Sciatic nerve (tissue), 2 donors: ENCODE results near the gene DQX1. TPM values are rescaled to one million over a fixed set of nuclear protein-coding genes. Genes with fewer than 3 reads are reported as not detected.
"Not testable (repeated sequence)": the region's sequence is repeated elsewhere in the genome, so short reads cannot be mapped to it uniquely, and the experiment has no call there.

Experiments
- ATAC-seq: fragments of 200-7000 bp; cut with Tn5 transposase; one replicate; pipeline ENCODE4 v1.9.1; 2020; ENCODE audit warnings: mild to moderate bottlenecking, moderate library complexity
- DNase-seq: peaks from one replicate; pipeline ENCODE4 v3.0.0-alpha.2; 2020; ENCODE audit warnings: low spot score
- intact Hi-C: fragments of 100-400 bp; cut with DNase I; formaldehyde crosslinking; loops from one replicate; pipeline ENCODE4 v1.14.2; 2022
- total RNA-seq: library from RNA; stranded (reverse); fragmentation: NEBNext Ultra II Directional; extraction: Animal tissue kit (Norgen Biotek cat#: 25700); gene quantifications from one replicate; pipeline ENCODE4 v1.2.1, GENCODE V29; 2021
- donor health status: DM: no; HTN: no; CAD: no.
- donor health status: DM: no; HTN: no; CAD: no.

The DQX1 gene, protein sequence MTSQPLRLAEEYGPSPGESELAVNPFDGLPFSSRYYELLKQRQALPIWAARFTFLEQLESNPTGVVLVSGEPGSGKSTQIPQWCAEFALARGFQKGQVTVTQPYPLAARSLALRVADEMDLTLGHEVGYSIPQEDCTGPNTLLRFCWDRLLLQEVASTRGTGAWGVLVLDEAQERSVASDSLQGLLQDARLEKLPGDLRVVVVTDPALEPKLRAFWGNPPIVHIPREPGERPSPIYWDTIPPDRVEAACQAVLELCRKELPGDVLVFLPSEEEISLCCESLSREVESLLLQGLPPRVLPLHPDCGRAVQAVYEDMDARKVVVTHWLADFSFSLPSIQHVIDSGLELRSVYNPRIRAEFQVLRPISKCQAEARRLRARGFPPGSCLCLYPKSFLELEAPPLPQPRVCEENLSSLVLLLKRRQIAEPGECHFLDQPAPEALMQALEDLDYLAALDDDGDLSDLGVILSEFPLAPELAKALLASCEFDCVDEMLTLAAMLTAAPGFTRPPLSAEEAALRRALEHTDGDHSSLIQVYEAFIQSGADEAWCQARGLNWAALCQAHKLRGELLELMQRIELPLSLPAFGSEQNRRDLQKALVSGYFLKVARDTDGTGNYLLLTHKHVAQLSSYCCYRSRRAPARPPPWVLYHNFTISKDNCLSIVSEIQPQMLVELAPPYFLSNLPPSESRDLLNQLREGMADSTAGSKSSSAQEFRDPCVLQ
- total RNA-seq: not detected

DNA sequence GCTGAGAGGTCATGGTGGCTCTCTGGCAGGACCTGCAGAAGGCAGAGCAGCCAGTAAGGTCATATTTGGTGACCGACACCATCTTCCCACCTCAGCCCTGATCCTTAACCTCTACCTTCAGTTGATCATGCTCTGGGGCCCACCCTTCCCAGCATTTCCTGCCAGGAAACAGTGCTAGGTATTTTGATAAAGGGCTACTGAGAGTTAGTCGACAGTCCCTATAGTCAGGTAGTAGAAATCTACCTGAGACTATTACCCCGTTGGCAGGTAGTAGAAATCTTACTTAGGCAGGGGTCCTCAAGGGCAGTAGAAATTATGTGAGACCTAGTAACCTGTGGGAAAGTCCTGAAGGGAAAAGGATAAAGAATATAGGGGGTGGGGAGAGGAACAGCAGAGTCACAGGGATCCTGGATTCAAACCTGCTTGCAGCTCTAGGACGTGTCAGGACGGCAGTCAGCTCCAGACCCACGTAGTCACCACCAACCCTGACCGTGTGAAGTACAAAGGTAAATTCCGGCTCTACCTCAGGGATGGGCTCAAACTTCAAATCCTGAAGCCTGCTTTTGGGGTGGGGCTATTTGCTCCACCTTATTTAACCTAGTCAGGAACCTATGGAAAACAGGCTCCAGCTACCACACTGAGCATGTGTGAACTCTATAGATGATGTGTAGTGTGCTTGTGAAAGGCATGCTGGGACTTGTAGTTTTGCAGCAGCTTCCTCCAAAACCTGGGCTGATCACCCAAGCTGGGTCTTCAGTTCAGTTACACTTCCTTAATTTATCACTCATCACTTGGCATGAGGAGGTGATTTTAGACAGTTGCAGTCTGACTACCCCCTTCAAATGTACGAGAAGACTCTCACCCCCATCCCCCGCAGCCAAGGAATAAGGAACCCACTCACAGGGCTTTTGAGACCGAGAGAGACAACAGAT lies at the start of gene DQX1:
DQX1 (minus strand) TSS at position 515 of the 932 bp plus-strand sequence; CDS start at position 13, 502 bp downstream.
- DNase-seq (no peak), ATAC-seq (no peak)
- intact Hi-C loops: no loop called here

DNA sequence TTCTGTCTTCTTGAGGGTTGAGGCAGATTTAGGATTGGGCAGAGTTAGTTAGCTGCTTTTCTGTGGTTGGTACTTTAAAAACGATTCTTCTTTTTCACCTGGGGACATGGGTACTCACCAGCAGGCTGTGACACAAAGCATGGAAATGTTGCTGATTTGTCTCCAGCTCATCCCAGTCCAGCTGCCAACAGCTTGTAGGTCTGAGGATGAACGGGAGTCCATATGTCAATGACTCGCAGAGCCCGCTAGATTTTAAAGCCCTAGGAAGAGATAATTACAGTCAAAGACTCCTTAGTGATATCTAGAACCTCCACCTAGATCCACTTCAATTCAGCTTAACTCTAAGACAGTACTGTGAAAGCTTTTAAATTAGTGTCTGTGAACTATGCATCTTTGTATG lies 49.3 kb upstream of the DQX1 start:
- ATAC-seq (no peak), DNase-seq (no peak)
- intact Hi-C loops: no loop called here

DNA sequence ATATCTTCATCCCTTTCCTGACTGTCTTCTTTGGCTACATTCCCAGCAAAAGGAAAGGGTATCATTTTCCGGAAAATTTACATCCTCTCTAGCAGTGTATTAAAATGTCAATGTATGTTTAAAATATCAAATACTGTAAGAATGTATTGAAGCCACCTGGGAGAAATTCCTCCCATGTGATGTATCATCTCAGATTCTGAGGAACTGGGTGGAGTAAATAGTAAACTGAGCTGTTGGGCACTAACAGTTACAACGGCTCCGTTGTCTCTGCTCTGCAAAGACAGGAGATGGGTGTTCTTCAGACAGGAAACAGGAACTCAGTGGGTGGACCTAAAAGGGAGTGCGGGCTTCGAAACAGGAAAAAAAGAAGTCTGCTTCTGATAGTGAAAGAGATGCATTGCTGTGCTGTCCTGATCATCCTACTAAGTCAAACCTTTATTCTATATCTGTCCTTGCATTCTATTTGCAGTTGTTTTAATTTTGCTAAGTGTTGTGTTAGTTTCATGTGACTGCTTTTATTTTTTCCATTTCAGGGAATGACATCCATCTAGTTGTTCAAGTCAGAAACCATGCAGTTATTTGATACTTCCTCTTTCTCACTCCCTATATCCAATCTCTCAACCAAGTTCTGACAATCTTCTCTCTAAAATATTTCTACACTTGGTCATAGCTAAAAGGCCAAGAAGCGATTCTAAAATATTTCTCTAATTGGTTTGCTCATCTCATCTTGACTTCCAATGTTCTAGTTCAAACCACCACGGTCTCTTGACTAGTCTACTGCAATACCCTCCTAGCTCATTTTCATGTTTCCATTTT lies 47.9 kb upstream of the DQX1 start:
- ATAC-seq (no peak), DNase-seq (no peak)
- intact Hi-C loops: no loop called here

DNA sequence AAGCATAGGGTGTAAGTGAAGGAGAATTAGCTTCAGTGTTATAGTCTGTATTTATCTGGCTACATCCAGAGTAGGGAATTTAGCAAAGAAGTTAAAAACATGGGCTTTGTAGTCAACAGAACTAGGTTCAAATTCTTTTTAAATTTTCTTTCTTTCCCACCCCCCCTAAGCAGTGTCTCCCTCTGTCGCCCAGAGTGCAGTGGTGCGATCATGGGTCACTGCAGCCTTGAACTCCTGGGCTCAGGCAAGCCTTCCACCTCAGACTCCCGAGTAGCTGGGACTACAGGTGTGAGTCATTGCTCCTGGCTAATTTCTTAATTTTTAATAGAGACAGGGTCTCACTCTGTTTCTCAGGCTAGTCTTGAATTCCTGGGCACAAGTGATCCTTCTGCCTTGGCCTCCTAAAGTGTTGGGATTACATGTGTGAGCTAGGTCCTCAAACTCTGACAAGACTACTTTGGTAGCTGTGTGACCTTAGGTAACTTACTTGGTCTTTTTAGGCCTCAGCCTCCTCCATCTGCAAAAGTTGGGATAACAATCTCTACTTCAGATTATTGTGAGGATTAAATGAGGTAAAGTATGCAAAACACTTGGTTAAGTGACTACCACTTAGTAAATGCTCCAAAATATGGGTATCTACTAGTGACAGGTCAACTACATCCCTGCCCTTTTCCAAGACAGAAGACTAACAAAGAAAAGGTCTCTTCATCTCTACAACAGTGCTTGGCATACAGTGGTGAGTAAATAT lies 46.3 kb upstream of the DQX1 start:
- ATAC-seq: no peak
- DNase-seq: no peak
- intact Hi-C loops: no loop called here

DNA sequence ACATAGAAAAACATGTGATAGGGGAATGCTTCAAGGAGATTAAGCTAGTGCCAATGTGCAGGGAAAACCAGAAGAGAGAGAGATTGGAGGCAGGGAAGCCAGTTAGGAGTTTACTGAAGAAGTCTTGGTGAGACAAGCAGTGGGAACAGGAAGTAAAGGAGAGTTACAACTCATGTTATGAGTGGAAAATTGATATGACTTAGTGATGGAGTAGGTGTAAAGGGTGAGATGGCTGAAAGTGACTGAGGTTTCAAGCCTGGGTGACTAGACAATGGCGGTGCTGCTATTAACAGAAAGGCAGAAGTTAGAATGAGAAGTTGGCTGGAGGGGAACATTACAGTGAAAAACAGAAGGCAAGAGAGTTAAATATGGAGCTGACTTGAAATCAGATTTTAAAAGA lies 45.0 kb upstream of the DQX1 start:
- DNase-seq: no peak
- intact Hi-C loops: no loop called here
- no peak for ATAC-seq

DNA sequence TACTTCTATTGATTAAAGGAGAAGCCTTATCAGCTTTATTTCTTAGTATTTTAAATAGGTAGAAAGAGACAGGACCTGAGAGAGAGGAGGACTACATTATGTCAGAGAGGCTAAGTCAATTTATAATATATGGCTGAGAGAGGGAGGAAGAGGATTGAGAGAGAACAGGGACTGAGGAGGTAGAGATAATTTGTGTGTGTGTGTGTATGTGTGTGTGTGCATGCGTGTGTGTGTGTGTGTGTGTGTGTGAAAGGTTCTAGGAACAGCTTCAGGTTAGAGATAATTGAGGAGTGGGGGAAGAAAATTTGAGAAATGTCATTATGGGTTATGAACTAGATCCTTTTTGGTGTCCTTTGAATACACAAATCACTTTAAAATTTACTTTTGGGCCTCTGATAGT lies 43.7 kb upstream of the DQX1 start:
- no peak for ATAC-seq
- no peak for DNase-seq
- intact Hi-C loops: no loop called here

DNA sequence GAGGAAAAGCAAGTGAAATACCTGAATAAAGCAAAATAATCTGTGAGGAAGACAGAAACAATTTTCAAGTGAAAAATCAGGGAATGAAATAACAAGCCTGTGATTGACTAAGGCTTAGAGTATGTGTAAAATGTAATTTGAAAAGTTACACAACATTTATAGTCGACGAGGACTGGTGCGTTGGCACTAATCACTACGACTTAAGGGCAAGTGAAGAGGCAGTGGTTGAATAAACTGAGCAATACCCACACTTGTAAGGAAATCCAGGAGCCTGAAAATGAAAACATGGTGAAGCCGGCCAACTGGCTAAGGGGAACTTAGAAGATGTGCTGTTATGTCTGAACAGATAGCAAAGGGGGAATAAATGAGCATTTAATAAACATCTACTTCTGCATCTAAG lies 41.9 kb upstream of the DQX1 start:
- no peak for DNase-seq
- peak; percentile 61 for ATAC-seq
- intact Hi-C loops: no loop called here

DNA sequence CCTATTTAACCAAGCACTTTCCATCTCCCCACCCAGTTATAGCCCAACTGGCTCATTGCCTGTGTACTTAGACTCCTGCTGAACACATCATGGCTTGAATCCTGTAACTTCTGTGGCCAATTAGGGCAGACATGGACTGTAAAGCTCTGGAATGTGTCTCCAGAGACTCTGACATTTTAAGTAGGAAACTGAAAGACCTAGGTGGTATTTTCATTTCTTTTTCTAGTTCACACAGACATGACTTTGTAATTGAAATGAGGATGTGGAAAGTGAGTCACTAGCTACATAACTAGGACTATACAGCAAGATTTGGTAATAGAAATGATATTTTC lies 40.7 kb upstream of the DQX1 start:
- intact Hi-C loops: no loop called here
- ATAC-seq: peak; percentile 22
- DNase-seq: no peak

DNA sequence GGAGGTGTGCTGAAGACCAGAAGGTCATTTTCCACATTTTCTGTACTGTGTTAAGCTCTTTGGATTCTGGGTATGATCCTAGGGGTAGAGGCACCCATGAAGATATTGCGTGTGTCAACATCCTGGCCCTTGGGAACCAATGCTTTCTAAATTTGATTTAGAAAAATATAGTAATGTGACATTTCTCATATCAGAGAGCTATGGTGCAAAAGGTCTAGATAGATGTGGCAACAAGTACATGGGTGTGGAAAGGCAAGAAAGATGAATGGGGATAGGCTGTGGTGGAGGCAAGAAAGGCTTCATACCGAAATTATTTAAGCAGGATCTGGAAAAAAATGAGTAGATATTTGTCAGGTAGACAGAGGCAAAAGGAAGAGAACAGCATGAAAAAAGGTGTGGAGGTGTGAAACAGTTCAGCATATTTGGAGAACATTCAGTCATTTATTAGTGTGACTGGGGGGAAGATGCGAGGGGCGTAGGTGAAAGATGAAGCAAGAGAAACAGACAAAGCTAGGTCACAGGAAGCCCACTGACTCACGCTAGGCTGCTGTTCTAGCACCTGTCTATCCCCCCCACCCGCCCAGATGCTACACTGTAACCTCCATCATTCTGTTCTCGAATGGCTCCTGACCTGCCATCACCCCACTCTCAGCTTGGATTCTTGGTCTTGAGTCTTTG lies 40.2 kb upstream of the DQX1 start:
- intact Hi-C loops: no loop called here
- no peak for ATAC-seq

DNA sequence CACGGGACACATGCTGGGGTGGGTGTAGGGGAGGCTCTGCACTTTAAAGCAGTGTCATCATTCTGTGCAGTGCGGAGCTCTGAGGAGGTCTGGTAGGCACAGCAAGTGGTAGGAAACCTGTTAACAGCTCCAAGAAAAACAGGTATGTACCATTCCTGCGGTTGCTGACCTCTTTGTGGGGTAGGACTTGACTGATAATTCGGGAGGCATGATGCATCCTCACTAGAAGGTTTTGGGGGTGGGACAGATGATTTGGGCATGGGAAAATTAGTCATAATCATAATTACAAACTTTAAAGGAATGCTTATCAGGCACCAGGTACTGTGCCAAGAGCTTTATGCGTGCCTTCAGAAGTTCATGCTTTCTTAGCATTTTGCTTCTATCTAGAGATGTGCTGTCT lies 38.2 kb upstream of the DQX1 start:
- no peak for ATAC-seq
- DNase-seq: no peak
- intact Hi-C loops: no loop called here

More for the DNA sequence above, 40.2 kb upstream of the DQX1 start:
- no peak for DNase-seq

DNA sequence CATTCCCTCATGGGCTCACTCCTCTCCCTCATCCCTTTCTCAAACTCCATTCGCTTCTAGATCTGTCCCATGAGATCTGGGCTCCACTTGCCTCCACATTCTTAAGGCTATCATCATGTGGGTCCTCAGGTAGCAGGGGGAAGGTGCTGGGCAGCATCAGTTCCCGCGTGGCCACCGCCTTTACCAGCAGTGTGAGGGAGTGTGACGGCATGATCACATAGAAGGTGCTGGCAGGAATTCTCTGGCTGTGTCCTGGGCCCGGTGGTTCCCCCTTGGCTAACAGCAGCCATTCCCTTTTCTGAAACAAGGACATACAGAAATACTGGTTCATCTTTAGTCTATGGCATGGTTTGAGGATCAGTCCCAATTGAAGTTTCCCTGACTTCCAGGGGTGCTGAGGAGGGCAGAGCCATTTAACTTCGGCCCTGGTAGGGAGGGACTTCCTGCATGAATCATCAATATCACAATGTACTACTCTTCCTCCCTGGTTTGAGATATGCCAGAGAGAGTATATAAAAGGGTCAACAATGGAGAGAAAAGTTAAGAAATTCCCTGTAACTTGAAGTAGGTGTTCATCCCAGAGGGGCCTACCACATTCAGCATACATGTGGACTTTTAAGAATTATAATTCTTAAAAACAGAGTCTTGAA lies 36.2 kb upstream of the DQX1 start:
- DNase-seq: no peak
- no peak for ATAC-seq
- intact Hi-C loops: no loop called here

DNA sequence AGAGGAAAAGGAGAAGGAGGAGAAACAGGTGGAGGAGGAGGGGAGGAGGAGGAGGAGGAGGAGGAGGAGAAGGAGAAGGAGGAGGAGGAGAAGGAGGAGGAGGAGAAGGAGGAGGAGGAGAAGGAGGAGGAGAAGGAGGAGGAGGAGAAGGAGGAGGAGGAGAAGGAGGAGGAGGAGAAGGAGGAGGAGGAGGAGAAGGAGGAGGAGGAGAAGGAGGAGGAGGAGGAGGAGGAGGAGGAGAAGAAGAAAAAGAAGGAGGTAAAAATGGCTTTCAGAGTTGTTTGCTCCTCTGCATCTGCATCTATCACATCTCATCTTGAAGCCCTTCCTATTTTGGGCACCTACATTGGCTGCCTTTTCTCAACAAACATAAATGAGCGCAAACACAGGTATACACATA lies 35.0 kb upstream of the DQX1 start:
- intact Hi-C loops, ATAC-seq, DNase-seq: not testable (repeated sequence)

DNA sequence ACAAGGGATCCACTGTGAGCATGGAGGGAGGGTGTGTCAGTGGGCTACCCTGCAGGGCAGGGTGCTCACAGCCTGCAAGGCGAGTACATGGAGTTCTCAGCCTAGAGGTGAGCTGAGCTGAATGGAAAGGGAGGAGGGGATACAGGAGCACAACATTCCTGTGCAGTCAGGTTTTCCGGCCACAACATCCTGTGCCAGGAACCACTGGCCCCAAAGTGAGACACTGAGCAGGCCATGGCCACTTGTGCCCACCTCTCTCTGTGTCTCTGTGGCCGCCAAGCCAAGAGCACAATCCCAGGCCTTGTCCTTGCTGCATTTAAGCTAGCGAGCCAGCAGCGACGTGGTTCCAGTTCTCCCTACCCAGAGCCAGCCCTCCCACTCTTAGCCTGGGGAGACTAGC lies 34.6 kb upstream of the DQX1 start:
- DNase-seq (no peak), ATAC-seq (no peak)
- intact Hi-C loops: no loop called here

DNA sequence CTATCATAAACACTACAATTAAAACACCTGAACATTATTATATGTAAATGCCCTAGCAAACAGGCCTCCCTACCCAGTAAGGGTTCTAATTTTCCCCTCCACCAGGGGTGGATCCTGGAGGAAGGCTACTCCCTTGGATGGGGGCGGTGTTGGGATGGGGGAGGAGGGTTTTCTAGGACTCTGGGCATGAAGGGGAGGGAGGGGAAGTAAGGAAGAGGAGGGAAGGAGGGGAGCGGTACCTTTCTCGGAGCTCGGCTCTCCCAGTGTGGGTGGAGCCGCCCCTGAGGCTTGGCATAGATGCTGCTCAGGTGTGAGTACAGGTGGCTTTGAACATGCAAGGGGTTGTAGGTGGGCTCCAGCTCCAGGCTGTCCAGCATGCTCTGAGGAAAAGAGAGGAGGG lies 33.9 kb upstream of the DQX1 start:
- intact Hi-C loops: no loop called here
- ATAC-seq: no peak

DNA sequence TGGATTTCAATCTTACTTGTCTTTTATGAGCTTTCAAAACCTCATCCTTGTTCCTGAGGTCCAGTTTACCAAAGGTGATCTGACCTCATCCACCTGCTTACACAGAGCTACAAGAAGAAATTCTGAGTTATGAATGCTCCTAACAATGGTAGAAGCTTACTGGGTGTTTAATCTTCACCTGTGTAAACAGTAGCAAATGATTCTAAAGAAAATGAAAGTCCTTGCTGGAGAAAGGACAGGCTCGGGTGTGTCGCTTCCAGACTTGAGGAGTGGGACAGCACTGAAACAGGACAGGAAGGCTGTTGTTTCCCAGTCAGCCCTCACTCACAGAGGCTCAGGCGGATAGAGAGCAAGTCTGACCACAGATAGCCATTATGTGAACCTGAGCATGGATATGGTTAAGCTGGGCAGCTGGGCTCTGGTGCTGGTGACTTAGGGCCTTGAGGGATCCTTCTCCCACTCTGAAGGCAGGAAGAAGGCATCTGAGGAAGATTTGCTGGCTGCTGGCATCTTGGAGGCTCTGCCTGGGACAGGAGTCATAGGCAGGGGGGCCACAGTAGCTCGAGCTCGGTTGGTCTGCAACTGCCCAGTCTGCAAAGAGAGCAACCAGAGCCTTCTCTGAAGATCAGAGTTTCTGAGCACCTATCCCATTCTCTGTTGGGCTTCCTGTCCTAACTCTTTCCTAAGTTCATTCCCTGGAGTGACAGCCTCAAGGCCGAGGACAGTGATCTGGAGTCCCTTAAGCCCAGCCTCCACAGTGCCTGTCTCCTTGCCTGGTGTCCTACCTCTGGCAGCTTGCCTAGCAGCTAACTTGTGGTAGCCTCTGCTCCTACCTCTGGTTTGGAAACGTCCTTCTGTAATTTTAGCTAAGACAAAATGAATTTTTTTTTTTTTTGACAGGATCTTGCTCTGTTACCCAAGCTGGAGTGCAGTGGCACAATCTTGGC lies 32.5 kb upstream of the DQX1 start:
- intact Hi-C loops: no loop called here
- ATAC-seq: no peak
- no peak for DNase-seq

More for the DNA sequence above, 33.9 kb upstream of the DQX1 start:
- no peak for DNase-seq

DNA sequence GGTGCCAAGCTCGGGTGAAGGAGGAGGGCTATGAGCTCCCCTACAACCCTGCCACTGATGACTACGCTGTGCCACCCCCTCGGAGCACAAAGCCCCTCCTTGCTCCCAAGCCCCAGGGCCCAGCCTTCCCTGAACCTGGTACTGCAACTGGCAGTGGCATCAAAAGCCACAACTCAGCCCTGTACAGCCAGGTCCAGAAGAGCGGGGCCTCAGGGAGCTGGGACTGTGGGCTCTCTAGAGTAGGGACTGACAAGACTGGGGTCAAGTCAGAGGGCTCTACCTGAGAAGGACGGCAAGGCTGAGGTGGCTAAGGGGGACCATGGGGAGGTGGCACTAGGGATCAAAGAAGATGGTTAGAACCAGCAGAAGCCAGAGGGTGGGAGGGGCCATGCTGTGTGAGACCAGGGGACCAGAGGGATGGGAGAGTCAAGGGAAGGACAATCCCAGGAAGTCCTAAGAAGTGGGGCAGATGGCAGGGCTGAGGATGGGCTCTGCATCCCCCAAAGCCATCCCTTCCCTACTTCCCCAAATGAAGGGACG lies 30.9 kb upstream of the DQX1 start:
- ATAC-seq: no peak
- intact Hi-C loops: no loop called here
- DNase-seq: no peak
